HepG2 (cell line): Measurements from ENCODE around the gene HPDL. TPM values are rescaled to one million over a fixed set of nuclear protein-coding genes. Genes with fewer than 3 reads are reported as not detected.
A peak's percentile ranks its signal among the peaks of the same experiment; 100 is the strongest.

Source experiments
- BCL3 ChIP-seq: sonication (generic); formaldehyde crosslinking; IDR thresholded peaks from 2 replicates; pipeline ENCODE4 v1.5.1; 2020; ENCODE audit warnings: mild to moderate bottlenecking, missing genetic modification reagents, moderate library complexity
- FIP1L1 ChIP-seq: fragments of 200-400 bp; formaldehyde crosslinking; IDR thresholded peaks from 2 replicates; pipeline ENCODE4 v1.6.1; 2018; ENCODE audit warnings: low read depth, mild to moderate bottlenecking, low read length, moderate library complexity, borderline replicate concordance; ENCODE audit not compliant: insufficient read depth
- HNRNPK ChIP-seq: fragments of 200-400 bp; formaldehyde crosslinking; IDR thresholded peaks from 2 replicates; pipeline ENCODE4 v1.6.1; 2018; ENCODE audit warnings: low read length, low read depth, moderate library complexity, mild to moderate bottlenecking; ENCODE audit not compliant: poor library complexity, severe bottlenecking
- MIER3 ChIP-seq: IDR thresholded peaks from 2 replicates; pipeline ENCODE4 v1.6.1; 2016; ENCODE audit warnings: missing compliant biosample characterization, borderline replicate concordance
- POGZ ChIP-seq: sonication (generic); formaldehyde crosslinking; IDR thresholded peaks from 2 replicates; pipeline ENCODE4 v1.4.0; 2020; ENCODE audit warnings: mild to moderate bottlenecking, missing genetic modification reagents
- TEAD2 ChIP-seq: sonication (generic); formaldehyde crosslinking; IDR thresholded peaks from 2 replicates; pipeline ENCODE4 v1.9.0; 2021; ENCODE audit warnings: missing genetic modification reagents
- YY1 ChIP-seq: IDR thresholded peaks from 2 replicates; pipeline ENCODE4 v1.6.1; 2011; ENCODE audit warnings: low read length, low read depth, moderate library complexity, mild to moderate bottlenecking; ENCODE audit not compliant: insufficient read depth, insufficient replicate concordance
- ZBTB42 ChIP-seq: sonication (generic); formaldehyde crosslinking; IDR thresholded peaks from 2 replicates; pipeline ENCODE4 v1.5.0; 2020; ENCODE audit warnings: mild to moderate bottlenecking, missing genetic modification reagents
- ZIK1 ChIP-seq: sonication (generic); formaldehyde crosslinking; IDR thresholded peaks from 2 replicates; pipeline ENCODE4 v1.5.0; 2020; ENCODE audit warnings: mild to moderate bottlenecking, low read depth, missing genetic modification reagents, borderline replicate concordance
- ZMYM3 ChIP-seq: sonication (generic); formaldehyde crosslinking; IDR thresholded peaks from 2 replicates; pipeline ENCODE4 v1.5.1; 2020; ENCODE audit warnings: mild to moderate bottlenecking, missing genetic modification reagents
- ZNF205 ChIP-seq: IDR thresholded peaks from 2 replicates; pipeline ENCODE4 v1.6.1; 2018; ENCODE audit warnings: missing biosample characterization, missing genetic modification reagents
- ZNF580 ChIP-seq: IDR thresholded peaks from 2 replicates; pipeline ENCODE4 v1.6.1; 2016; ENCODE audit warnings: low read depth, borderline replicate concordance
- ZNF607 ChIP-seq: sonication (generic); formaldehyde crosslinking; IDR thresholded peaks from 2 replicates; pipeline ENCODE4 v1.5.1; 2020; ENCODE audit warnings: missing genetic modification reagents, mild to moderate bottlenecking, borderline replicate concordance
- ZNF678 ChIP-seq: sonication (generic); formaldehyde crosslinking; IDR thresholded peaks from 2 replicates; pipeline ENCODE4 v1.4.0; 2020; ENCODE audit warnings: mild to moderate bottlenecking, missing genetic modification reagents
- ZNF773 ChIP-seq: sonication (generic); formaldehyde crosslinking; IDR thresholded peaks from 2 replicates; pipeline ENCODE4 v1.4.0; 2020; ENCODE audit warnings: missing genetic modification reagents, borderline replicate concordance
- polyA plus RNA-seq, 8 experiments: library from polyadenylated mRNA; depleted of rRNA in 3 of 8; stranded (reverse) in 7 of 8; unstranded in 1 of 8; fragments of >200 nt; fragmentation: Illumina TruSeq in 4 of 8; extraction: Trizol in 4 of 8; gene quantifications; 2 replicates each; pipeline versions ENCODE4 v1.2.1 to v1.2.3, GENCODE V29; 2011 to 2016; ENCODE audit warnings: low read depth in 4 of 8, missing spikeins in 1 of 8, mixed read lengths in 1 of 8; ENCODE audit not compliant: insufficient read depth in 1 of 8
- total RNA-seq, 5 experiments: library from RNA; depleted of rRNA; stranded (reverse); fragments of >200 nt; fragmentation: Illumina TruSeq; extraction: Trizol; gene quantifications; 2 replicates each; pipeline ENCODE4 v1.2.3, GENCODE V29; 2016; ENCODE audit warnings: low read depth in 1 of 5
- TF ChIP-seq, protein P1 (sequence below): sonication (generic); formaldehyde crosslinking; IDR thresholded peaks from 2 replicates; pipeline ENCODE4 v1.4.0; 2020; ENCODE audit warnings: missing genetic modification reagents, borderline replicate concordance
- TF ChIP-seq, protein P2 (sequence below): sonication (generic); formaldehyde crosslinking; conservative IDR thresholded peaks from 2 replicates; pipeline ENCODE4 v1.8.1; 2023; ENCODE audit warnings: missing genetic modification reagents
- TF ChIP-seq, protein P3 (sequence below): sonication (generic); formaldehyde crosslinking; IDR thresholded peaks from 2 replicates; pipeline ENCODE4 v1.5.1; 2020; ENCODE audit warnings: mild to moderate bottlenecking, missing genetic modification reagents

HPDL gene
- total and polyA plus RNA-seq, 2 of the 13 experiments (the other 11 are each of a cell fraction or from before 2014, with no cell fraction given) = not detected

GRCh38 chr1:45303520-45304310 lies 23.0 kb upstream of the HPDL start (continued):
- TF ChIP-seq, protein P1, sequence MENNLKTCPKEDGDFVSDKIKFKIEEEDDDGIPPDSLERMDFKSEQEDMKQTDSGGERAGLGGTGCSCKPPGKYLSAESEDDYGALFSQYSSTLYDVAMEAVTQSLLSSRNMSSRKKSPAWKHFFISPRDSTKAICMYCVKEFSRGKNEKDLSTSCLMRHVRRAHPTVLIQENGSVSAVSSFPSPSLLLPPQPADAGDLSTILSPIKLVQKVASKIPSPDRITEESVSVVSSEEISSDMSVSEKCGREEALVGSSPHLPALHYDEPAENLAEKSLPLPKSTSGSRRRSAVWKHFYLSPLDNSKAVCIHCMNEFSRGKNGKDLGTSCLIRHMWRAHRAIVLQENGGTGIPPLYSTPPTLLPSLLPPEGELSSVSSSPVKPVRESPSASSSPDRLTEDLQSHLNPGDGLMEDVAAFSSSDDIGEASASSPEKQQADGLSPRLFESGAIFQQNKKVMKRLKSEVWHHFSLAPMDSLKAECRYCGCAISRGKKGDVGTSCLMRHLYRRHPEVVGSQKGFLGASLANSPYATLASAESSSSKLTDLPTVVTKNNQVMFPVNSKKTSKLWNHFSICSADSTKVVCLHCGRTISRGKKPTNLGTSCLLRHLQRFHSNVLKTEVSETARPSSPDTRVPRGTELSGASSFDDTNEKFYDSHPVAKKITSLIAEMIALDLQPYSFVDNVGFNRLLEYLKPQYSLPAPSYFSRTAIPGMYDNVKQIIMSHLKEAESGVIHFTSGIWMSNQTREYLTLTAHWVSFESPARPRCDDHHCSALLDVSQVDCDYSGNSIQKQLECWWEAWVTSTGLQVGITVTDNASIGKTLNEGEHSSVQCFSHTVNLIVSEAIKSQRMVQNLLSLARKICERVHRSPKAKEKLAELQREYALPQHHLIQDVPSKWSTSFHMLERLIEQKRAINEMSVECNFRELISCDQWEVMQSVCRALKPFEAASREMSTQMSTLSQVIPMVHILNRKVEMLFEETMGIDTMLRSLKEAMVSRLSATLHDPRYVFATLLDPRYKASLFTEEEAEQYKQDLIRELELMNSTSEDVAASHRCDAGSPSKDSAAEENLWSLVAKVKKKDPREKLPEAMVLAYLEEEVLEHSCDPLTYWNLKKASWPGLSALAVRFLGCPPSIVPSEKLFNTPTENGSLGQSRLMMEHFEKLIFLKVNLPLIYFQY (CRISPR knock-in tag) = peak; percentile 28; the same call in 1 of the 2 replicates
- TF ChIP-seq FIP1L1 (no peak; the same call in 1 of the 2 replicates), MIER3 (CRISPR knock-in tag) (peak; percentile 44; the same call in 1 of the 2 replicates), ZNF580 (CRISPR knock-in tag) (peak; percentile 65; the same call in 1 of the 2 replicates), POGZ (CRISPR knock-in tag) (peak; percentile 68), ZNF678 (CRISPR knock-in tag) (no peak; the same call in 1 of the 2 replicates), ZNF773 (CRISPR knock-in tag) (no peak), ZMYM3 (CRISPR knock-in tag) (peak; percentile 60), BCL3 (CRISPR knock-in tag) (no peak; the same call in 1 of the 2 replicates), YY1 (no peak), HNRNPK (peak; percentile 96), ZIK1 (CRISPR knock-in tag) (0 out of 2 replicates have a peak, but pooled peaks have one; percentile 64), TEAD2 (CRISPR knock-in tag) (no peak), ZNF205 (peak; percentile 86; the same call in 1 of the 2 replicates), ZBTB42 (CRISPR knock-in tag) (no peak), ZNF607 (CRISPR knock-in tag) (no peak)
- TF ChIP-seq, protein P2, sequence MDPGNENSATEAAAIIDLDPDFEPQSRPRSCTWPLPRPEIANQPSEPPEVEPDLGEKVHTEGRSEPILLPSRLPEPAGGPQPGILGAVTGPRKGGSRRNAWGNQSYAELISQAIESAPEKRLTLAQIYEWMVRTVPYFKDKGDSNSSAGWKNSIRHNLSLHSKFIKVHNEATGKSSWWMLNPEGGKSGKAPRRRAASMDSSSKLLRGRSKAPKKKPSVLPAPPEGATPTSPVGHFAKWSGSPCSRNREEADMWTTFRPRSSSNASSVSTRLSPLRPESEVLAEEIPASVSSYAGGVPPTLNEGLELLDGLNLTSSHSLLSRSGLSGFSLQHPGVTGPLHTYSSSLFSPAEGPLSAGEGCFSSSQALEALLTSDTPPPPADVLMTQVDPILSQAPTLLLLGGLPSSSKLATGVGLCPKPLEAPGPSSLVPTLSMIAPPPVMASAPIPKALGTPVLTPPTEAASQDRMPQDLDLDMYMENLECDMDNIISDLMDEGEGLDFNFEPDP = no peak
- TF ChIP-seq, protein P3, sequence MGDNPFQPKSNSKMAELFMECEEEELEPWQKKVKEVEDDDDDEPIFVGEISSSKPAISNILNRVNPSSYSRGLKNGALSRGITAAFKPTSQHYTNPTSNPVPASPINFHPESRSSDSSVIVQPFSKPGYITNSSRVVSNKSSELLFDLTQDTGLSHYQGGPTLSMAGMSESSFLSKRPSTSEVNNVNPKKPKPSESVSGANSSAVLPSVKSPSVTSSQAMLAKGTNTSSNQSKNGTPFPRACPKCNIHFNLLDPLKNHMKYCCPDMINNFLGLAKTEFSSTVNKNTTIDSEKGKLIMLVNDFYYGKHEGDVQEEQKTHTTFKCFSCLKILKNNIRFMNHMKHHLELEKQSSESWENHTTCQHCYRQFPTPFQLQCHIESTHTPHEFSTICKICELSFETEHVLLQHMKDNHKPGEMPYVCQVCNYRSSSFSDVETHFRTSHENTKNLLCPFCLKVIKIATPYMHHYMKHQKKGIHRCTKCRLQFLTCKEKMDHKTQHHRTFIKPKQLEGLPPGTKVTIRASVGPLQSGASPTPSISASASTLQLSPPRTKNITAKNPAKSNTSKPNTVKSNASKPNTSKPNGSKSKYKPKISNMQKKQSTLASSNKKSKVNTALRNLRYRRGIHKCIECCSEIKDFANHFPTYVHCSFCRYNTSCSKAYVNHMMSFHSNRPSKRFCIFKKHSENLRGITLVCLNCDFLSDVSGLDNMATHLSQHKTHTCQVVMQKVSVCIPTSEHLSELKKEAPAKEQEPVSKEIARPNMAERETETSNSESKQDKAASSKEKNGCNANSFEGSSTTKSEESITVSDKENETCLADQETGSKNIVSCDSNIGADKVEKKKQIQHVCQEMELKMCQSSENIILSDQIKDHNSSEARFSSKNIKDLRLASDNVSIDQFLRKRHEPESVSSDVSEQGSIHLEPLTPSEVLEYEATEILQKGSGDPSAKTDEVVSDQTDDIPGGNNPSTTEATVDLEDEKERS = no peak
